SU-DHL-6 (cell line): Measurements from ENCODE around the gene CLMP.

Experiments
- H2AFZ ChIP-seq: fragments of 200-600 bp; sonication (generic); 2 replicates; pipeline ENCODE4 v1.6.1; 2014; ENCODE audit warnings: low read depth, mild to moderate bottlenecking, moderate library complexity, mixed read lengths, antibody characterized with exemption, low read length; ENCODE audit not compliant: severe bottlenecking
- H3F3A ChIP-seq: fragments of 200-600 bp; shearing (Covaris generic); 2 replicates; pipeline ENCODE4 v1.6.0; 2016; ENCODE audit warnings: antibody characterized with exemption, mild to moderate bottlenecking; ENCODE audit not compliant: insufficient read depth
- H3K27ac ChIP-seq: fragments of 200-600 bp; sonication (generic); 2 replicates; pipeline ENCODE4 v1.5.1; 2016; ENCODE audit warnings: low read depth, mild to moderate bottlenecking, low read length, moderate library complexity, mixed read lengths
- H3K27me3 ChIP-seq: fragments of 200-600 bp; sonication (generic), shearing (Covaris generic); 2 replicates; pipeline ENCODE4 v1.6.0; 2014; ENCODE audit warnings: mild to moderate bottlenecking, low read length
- H3K36me3 ChIP-seq: fragments of 200-600 bp; sonication (generic); 2 replicates; pipeline ENCODE4 v1.6.1; 2014; ENCODE audit warnings: mild to moderate bottlenecking, low read length, mixed read lengths
- H3K4me2 ChIP-seq: fragments of 300-600, 200-600 bp; shearing (Covaris generic), sonication (generic); 2 replicates; pipeline ENCODE4 v1.6.0; 2014; ENCODE audit warnings: low read length, low read depth, mild to moderate bottlenecking; ENCODE audit not compliant: poor library complexity, severe bottlenecking
- H3K4me3 ChIP-seq: fragments of 200-600 bp; sonication (generic); 2 replicates; pipeline ENCODE4 v1.5.1; 2014; ENCODE audit warnings: antibody characterized with exemption, low read length, mild to moderate bottlenecking, mixed read lengths; ENCODE audit not compliant: insufficient read depth, poor library complexity, severe bottlenecking
- H3K79me2 ChIP-seq: fragments of 200-600 bp; sonication (generic); 2 replicates; pipeline ENCODE4 v1.6.1; 2014; ENCODE audit warnings: mild to moderate bottlenecking, low read length, moderate library complexity; ENCODE audit not compliant: insufficient read depth
- H3K9ac ChIP-seq: fragments of 200-600 bp; sonication (generic); 2 replicates; pipeline ENCODE4 v1.7.0; 2014; ENCODE audit warnings: mild to moderate bottlenecking, low read length
- H3K9me2 ChIP-seq: fragments of 200-600 bp; sonication (generic); replicated peaks from 2 replicates; pipeline ENCODE4 v1.6.1; 2014; ENCODE audit warnings: low read length; ENCODE audit not compliant: insufficient read depth
- H3K9me3 ChIP-seq: fragments of 200-600 bp; sonication (generic); 2 replicates; pipeline ENCODE4 v1.6.1; 2014; ENCODE audit warnings: low read length, mixed read lengths; ENCODE audit not compliant: insufficient read depth
- H4K20me1 ChIP-seq: fragments of 200-600 bp; sonication (generic); 2 replicates; pipeline ENCODE4 v1.6.1; 2014; ENCODE audit warnings: low read depth, mild to moderate bottlenecking, antibody characterized with exemption, low read length, moderate library complexity, mixed read lengths
- CTCF ChIP-seq: fragments of 200-600 bp; sonication (generic); IDR thresholded peaks from one replicate; pipeline ENCODE4 v1.5.1; 2017; ENCODE audit warnings: antibody characterized with exemption, mild to moderate bottlenecking, low read length, moderate library complexity; ENCODE audit not compliant: insufficient read depth, poor library complexity, severe bottlenecking
- EZH2phosphoT487 ChIP-seq: fragments of 200-600 bp; sonication (generic), shearing (Covaris generic); conservative IDR thresholded peaks from 2 replicates; pipeline ENCODE4 v1.6.1; 2018; ENCODE audit warnings: mild to moderate bottlenecking, antibody characterized with exemption, low read length, moderate library complexity, mixed read lengths

The CLMP gene

GRCh38 chr11:123196060-123196714 is 1.1 kb upstream of the CLMP start:
- Histone ChIP-seq H3K4me3 (no peak overlapping the region), H3K9me3 (no peaks in the 10 kb centered on the region), H3K9me2 (no peaks in the 10 kb centered on the region), H3K27me3 (no peaks in the 10 kb centered on the region), H3K79me2 (no peaks in the 10 kb centered on the region), H3K4me2 (no peak overlapping the region), H3F3A (no peaks in the 10 kb centered on the region), H3K9ac (no peak overlapping the region), H2AFZ (no peak overlapping the region), H4K20me1 (no peaks in the 10 kb centered on the region), H3K27ac (no peak overlapping the region), H3K36me3 (no peaks in the 10 kb centered on the region)
- TF ChIP-seq CTCF = no peak

- Histone ChIP-seq H3K36me3 (no peaks in the 10 kb centered on the region), H3F3A (no peaks in the 10 kb centered on the region), H3K27ac (no peak overlapping the region), H3K79me2 (no peaks in the 10 kb centered on the region), H3K4me3 (no peak overlapping the region), H3K4me2 (no peak overlapping the region), H3K9me3 (no peaks in the 10 kb centered on the region), H3K27me3 (no peaks in the 10 kb centered on the region), H3K9me2 (no peaks in the 10 kb centered on the region), H4K20me1 (no peaks in the 10 kb centered on the region), H3K9ac (no peak overlapping the region), H2AFZ (no peak overlapping the region)
- TF ChIP-seq EZH2phosphoT487 = no peak
- no peak for TF ChIP-seq CTCF
Observed at GRCh38 chr11:123194337-123195187, 486 bp downstream of the CLMP start.

GRCh38 chr11:123193742-123194141 is 1.3 kb downstream of the CLMP start:
- H3K27ac ChIP-seq = no peak overlapping the region
- no peaks in the 10 kb centered on the region for H3K27me3 ChIP-seq
- H3K36me3 ChIP-seq = no peaks in the 10 kb centered on the region
- no peaks in the 10 kb centered on the region for H4K20me1 ChIP-seq
- H2AFZ ChIP-seq = no peak overlapping the region
- no peaks in the 10 kb centered on the region for H3K9me2 ChIP-seq
- no peaks in the 10 kb centered on the region for H3F3A ChIP-seq
- H3K9ac ChIP-seq = no peak overlapping the region
- no peak overlapping the region for H3K4me2 ChIP-seq
- H3K4me3 ChIP-seq = no peak overlapping the region
- no peaks in the 10 kb centered on the region for H3K79me2 ChIP-seq
- TF ChIP-seq CTCF (no peak), EZH2phosphoT487 (no peak)
- H3K9me3 ChIP-seq = no peaks in the 10 kb centered on the region
